KG1 (cell line): Measurements from ENCODE around the gene CHRDL2.
"Not testable (repeated sequence)": the region's sequence is repeated elsewhere in the genome, so short reads cannot be mapped to it uniquely, and the experiment has no call there.

ENCODE experiments used
- DNase-seq: peaks from one replicate; lab custom pipeline; 2025; lab: John Stamatoyannopoulos, UW

CHRDL2 gene

DNA sequence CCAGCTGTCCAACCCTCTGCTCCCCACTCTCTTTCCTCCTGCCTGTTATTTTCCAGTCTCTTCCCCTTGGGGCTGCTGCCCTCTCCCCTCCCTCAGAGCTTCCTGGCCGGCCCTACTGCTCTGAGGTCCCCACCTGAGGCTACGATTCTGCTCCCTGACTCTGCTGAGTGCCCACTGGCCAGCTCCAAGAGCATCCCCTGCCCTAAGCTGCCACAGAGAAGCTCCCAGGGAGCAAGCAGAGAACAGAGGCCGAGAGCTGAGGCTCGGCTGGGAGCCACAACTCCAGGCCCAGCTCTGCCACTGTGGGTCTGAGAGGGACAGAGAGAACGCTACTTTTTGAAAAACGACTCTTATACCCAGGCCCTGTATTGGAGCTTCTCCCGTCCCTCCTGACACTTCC lies 61.1 kb downstream of the CHRDL2 start:
- DNase-seq, result no peak

- no peak for DNase-seq
These were observed 61.7 kb downstream of the CHRDL2 start for GRCh38 chr11:74669211-74670160.

- no peak for DNase-seq
These were observed 67.9 kb downstream of the CHRDL2 start for GRCh38 chr11:74663315-74663714.

GRCh38 chr11:74662487-74663103 lies 68.6 kb downstream of the CHRDL2 start:
- DNase-seq, result no peak

DNA sequence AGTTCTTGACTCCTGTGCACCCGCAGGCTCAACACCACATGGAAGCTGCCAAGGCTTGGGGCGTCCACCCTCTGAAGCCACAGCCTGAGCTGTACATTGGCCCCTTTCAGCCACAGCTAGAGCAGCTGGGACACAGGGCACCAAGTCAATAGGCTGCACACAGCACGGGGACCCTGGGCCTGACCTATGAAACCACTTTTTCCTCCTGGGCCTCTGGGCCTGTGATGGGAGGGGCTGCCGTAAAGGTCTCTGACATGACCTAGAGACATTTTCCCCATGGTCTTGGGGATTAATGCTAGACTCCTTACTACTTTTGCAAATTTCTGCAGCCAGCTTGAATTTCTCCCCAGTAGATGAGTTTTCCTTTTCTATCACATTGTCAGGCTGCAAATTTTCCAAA lies 72.1 kb downstream of the CHRDL2 start:
- DNase-seq, result not testable (repeated sequence)

DNA sequence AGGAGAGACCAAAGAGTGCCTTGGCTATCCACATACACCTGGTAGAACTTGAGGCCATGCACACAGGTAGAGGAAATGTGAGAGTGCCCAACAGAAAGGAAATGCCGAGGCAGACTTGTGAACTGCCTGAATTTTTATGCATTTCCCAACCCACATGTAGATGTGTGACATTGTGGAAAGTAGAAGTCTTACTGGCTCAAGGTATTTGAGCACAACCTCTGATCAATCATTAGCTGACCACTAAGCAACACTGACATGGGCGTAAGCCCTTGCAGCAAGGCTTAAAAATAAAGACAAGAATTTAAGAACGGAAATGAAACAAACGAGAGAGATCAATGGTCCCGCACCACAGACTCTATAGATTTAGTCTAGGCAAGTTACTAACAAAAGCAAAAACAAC lies 76.2 kb downstream of the CHRDL2 start:
- DNase-seq, result no peak

DNA sequence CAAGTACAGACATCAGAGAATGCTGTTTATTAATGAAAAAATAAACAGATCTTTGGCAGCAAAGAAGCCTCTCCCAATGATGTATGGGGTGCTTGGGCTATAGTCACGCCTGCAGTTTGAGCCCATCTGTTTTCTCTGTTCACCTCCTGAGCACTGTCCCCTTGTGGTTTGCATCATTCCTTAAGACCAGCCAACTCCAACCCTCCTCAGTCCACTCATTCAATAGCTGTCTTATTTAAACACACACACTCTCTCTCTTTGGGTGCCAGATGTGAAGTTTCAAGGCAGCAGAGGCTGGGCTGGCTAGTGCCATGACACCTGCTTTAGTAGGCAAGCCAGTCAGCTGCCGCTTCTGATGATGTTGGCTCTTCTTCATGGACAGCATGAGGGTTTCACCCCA lies 80.7 kb downstream of the CHRDL2 start:
- no peak for DNase-seq

DNA sequence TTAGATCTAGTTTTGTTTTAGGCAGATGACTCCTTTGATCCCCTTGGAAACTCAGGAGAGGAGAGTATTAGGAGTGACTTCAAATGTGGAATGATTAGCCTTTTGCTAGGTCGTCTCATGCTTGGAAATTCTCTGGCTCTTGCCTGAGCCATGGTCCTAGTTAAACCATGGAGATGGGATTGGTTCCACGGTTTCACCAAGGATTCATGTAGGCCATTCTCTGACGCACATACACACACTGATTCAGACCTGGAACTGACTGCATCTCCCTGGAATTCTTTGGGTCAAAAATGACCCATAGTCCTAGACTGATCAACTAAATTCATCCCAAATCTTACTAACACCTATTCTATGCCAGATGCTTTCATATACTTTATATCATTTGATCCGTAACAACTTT lies 82.3 kb downstream of the CHRDL2 start:
- DNase-seq, result no peak

DNA sequence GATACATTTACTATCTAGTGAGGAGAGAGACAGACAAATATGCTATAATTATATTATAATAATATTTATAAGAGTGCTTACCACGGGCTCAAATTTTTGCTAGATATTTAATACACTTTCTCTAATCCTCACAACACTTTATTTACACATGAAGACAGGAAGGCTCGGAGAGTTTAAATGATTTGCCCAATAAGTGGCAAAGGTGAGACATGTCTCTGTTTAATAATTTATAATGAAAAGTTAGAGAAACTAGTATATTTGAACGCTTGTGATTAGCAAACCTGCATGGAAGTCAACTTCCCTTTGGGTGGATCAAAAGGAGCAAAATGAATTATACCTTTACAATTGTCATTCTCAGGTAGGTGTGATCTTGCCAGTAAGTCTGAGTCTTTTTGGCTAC lies 83.4 kb downstream of the CHRDL2 start:
- DNase-seq, result no peak

DNA sequence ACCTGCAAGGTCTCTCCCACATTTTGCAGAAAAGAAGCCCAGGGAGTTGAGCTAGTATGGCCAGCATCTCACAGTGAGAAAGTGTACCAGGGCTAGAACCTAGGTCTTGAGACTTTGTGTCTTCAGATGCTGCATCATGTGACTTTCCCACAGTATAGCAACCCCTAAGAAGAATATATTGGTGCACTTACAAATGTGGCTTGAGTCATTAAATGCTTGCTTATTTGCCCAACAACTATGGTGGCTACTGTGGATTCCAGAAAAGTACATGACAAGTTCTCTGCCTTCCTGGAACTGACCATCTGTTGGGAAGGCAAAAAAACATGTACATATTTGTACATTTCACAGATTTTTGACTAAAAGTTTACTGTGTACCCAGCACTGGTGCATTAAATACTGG lies 83.8 kb downstream of the CHRDL2 start:
- DNase-seq, result no peak

DNA sequence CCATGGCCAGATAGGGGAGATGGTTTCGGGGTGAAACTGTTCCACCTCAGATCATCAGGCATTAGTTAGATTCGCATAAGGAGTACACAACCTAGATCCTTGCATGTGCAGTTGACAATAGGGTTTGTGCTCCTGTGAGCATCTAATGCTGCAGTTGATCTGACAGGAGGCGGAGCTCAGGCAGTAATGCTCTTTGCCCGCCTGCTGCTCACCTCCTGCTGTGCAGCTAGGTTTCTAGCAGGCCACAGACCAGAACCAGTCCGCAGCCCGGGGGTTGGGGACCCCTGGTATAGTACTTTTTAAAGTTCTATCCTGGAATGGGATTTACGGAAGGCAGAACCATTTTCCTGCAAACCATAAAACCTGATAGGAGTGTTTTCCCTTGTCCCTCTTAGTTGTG lies 84.3 kb downstream of the CHRDL2 start:
- no peak for DNase-seq
